ENCODE results near the gene CORO7.
A peak's percentile ranks its signal among the peaks of the same experiment; 100 is the strongest.
"Not testable (repeated sequence)": the region's sequence is repeated elsewhere in the genome, so short reads cannot be mapped to it uniquely, and the experiment has no call there.

CORO7 gene

GRCh38 chr16:4334724-4335495 is 81.5 kb downstream of the CORO7 start:
- DNase-seq = no peak

GRCh38 chr16:4333714-4334113 is 82.7 kb downstream of the CORO7 start:
- DNase-seq = not testable (repeated sequence)

- DNase-seq = no peak
Measured at GRCh38 chr16:4333308-4333638, 83.1 kb downstream of the CORO7 start.

- DNase-seq = no peak
Measured at GRCh38 chr16:4332623-4333307, 83.6 kb downstream of the CORO7 start.

- no peak for DNase-seq
Measured at GRCh38 chr16:4332083-4332482, 84.3 kb downstream of the CORO7 start.

- no peak for DNase-seq
Measured at GRCh38 chr16:4330277-4330874, 86.0 kb downstream of the CORO7 start.

GRCh38 chr16:4328782-4329775 is 87.3 kb downstream of the CORO7 start:
- DNase-seq = no peak

GRCh38 chr16:4328046-4328781 is 88.2 kb downstream of the CORO7 start:
- DNase-seq = peak; percentile 25

- DNase-seq = no peak
Measured at GRCh38 chr16:4327386-4328045, 88.9 kb downstream of the CORO7 start.

GRCh38 chr16:4325253-4325758 is 91.1 kb downstream of the CORO7 start:
- DNase-seq = no peak

GRCh38 chr16:4324492-4325252 is 91.7 kb downstream of the CORO7 start:
- DNase-seq = no peak

- DNase-seq = no peak
Measured at GRCh38 chr16:4323845-4324488, 92.4 kb downstream of the CORO7 start.

- DNase-seq = no peak
Measured at GRCh38 chr16:4323071-4323844, 93.1 kb downstream of the CORO7 start.

GRCh38 chr16:4322121-4323052 is 94.0 kb downstream of the CORO7 start:
- DNase-seq = no peak

- DNase-seq = no peak
Measured at GRCh38 chr16:4321286-4322120, 94.9 kb downstream of the CORO7 start.

- DNase-seq = no peak
Measured at GRCh38 chr16:4320571-4321137, 95.7 kb downstream of the CORO7 start.

All from GDM1 (cell line).